GM21723 (cell line): ENCODE results near the gene WNT10A.
"Not testable (repeated sequence)": the region's sequence is repeated elsewhere in the genome, so short reads cannot be mapped to it uniquely, and the experiment has no call there.

Experiments
- ATAC-seq: cut with Tn5 transposase; IDR thresholded peaks from one replicate; pipeline ENCODE4 v1.9.1; 2021; ENCODE audit warnings: mild to moderate bottlenecking, moderate library complexity; ENCODE audit not compliant: unreplicated experiment

The WNT10A gene

GRCh38 chr2:218927876-218928275 lies 47.2 kb downstream of the WNT10A start:
- no peak for ATAC-seq

DNA sequence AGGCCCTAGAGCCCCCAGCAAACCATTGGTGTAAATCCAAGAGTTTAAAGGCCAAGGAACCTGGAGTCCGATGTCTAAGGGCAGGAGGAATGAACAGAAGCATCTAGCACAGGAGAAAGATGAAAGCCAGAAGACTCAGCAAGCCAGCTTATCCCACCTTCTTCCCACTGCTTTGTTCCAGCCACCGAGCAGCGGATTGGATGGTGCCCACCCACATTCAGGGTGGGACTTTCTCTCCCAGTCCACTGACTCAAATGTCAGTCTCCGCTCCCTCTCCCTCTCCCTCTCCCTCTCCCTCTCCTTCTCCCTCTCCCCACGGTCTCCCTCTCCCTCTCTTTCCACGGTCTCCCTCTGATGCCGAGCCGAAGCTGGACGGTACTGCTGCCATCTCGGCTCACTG lies 49.8 kb downstream of the WNT10A start:
- ATAC-seq = not testable (repeated sequence)

DNA sequence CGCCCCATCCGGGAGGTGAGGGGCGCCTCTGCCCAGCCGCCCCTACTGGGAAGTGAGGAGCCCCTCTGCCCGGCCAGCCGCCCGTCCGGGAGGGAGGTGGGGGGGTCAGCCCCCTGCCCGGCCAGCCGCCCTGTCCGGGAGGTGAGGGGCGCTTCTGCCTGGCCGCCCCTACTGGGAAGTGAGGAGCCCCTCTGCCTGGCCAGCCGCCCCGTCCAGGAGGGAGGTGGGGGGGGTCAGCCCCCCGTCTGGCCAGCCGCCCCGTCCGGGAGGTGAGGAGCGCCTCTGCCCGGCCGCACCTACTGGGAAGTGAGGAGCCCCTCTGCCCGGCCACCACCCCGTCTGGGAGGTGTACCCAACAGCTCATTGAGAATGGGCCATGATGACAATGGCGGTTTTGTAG lies 51.1 kb downstream of the WNT10A start:
- ATAC-seq = not testable (repeated sequence)
